ENCODE data around the gene GFOD1.
"Not testable (repeated sequence)": the region's sequence is repeated elsewhere in the genome, so short reads cannot be mapped to it uniquely, and the experiment has no call there.

Gene GFOD1

GRCh38 chr6:13511913-13512717 is 24.7 kb upstream of the GFOD1 start:
- Histone ChIP-seq H3K9me2 (replicated peaks; ENCODE audit: low read depth, low read length) (no peaks in the 10 kb centered on the region), H3K4me1 (ENCODE audit: insufficient read depth, low read length, poor library complexity, severe bottlenecking) (no peaks in the 10 kb centered on the region), H2AFZ (ENCODE audit: low read length) (no peak overlapping the region), H3K79me2 (ENCODE audit: insufficient read depth, low read length) (no peaks in the 10 kb centered on the region), H3K9ac (ENCODE audit: low read depth, low read length, poor library complexity, severe bottlenecking) (no peak overlapping the region), H3K36me3 (ENCODE audit: insufficient read depth, low read length) (no peaks in the 10 kb centered on the region), H3K4me2 (ENCODE audit: low read depth, low read length, poor library complexity, severe bottlenecking) (no peak overlapping the region), H3K4me3 (ENCODE audit: low read length, poor library complexity, severe bottlenecking) (no peak overlapping the region), H3F3A (ENCODE audit: low read depth) (no peaks in the 10 kb centered on the region), H4K20me1 (ENCODE audit: insufficient read depth, low read length, poor library complexity, severe bottlenecking) (no peaks in the 10 kb centered on the region), H3K9me3 (ENCODE audit: insufficient read depth, low read depth, low read length) (no peaks in the 10 kb centered on the region), H3K27me3 (ENCODE audit: insufficient read depth, low read length, poor library complexity, severe bottlenecking) (no peaks in the 10 kb centered on the region)
- no peak for TF ChIP-seq EZH2phosphoT487 (IDR thresholded peaks at IDR 0.05; ENCODE audit: borderline replicate concordance)
- TF ChIP-seq CTCF (conservative IDR thresholded peaks at IDR 0.05; ENCODE audit: low read length) = no peak

DNA sequence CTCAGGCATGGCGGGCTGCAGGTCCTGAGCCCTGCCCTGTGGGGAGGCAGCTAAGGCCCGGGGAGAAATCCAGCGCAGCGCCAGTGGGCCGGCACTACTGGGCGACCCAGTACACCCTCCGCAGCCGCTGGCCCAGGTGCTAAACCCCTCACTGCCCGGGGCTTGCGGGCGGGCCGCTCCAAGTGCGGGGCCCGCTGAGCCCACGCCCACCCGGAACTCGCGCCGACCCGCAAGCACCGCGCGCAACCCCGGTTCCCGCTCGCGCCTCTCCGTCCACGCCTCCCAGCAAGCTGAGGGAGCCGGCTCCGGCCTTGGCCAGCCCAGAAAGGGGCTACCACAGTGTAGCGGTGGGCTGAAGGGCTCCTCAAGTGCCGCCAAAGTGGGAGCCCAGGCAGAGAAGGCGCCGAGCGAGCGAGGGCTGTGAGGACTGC is 23.8 kb upstream of the GFOD1 start:
- H2AFZ ChIP-seq (ENCODE audit: low read length); H3K4me1 ChIP-seq (ENCODE audit: insufficient read depth, low read length, poor library complexity, severe bottlenecking); H4K20me1 ChIP-seq (ENCODE audit: insufficient read depth, low read length, poor library complexity, severe bottlenecking); H3K79me2 ChIP-seq (ENCODE audit: insufficient read depth, low read length); H3F3A ChIP-seq (ENCODE audit: low read depth); H3K9me2 ChIP-seq (replicated peaks; ENCODE audit: low read depth, low read length); H3K36me3 ChIP-seq (ENCODE audit: insufficient read depth, low read length); H3K9me3 ChIP-seq (ENCODE audit: insufficient read depth, low read depth, low read length); H3K27me3 ChIP-seq (ENCODE audit: insufficient read depth, low read length, poor library complexity, severe bottlenecking); H3K4me2 ChIP-seq (ENCODE audit: low read depth, low read length, poor library complexity, severe bottlenecking); H3K9ac ChIP-seq (ENCODE audit: low read depth, low read length, poor library complexity, severe bottlenecking); H3K4me3 ChIP-seq (ENCODE audit: low read length, poor library complexity, severe bottlenecking): not testable (repeated sequence)

GRCh38 chr6:13510433-13510832 is 23.0 kb upstream of the GFOD1 start:
- H4K20me1 ChIP-seq (ENCODE audit: insufficient read depth, low read length, poor library complexity, severe bottlenecking); H3K79me2 ChIP-seq (ENCODE audit: insufficient read depth, low read length); H3K4me1 ChIP-seq (ENCODE audit: insufficient read depth, low read length, poor library complexity, severe bottlenecking); H3F3A ChIP-seq (ENCODE audit: low read depth); H3K9ac ChIP-seq (ENCODE audit: low read depth, low read length, poor library complexity, severe bottlenecking); H3K4me3 ChIP-seq (ENCODE audit: low read length, poor library complexity, severe bottlenecking); H3K27me3 ChIP-seq (ENCODE audit: insufficient read depth, low read length, poor library complexity, severe bottlenecking); H3K4me2 ChIP-seq (ENCODE audit: low read depth, low read length, poor library complexity, severe bottlenecking); H3K9me2 ChIP-seq (replicated peaks; ENCODE audit: low read depth, low read length); H2AFZ ChIP-seq (ENCODE audit: low read length); H3K36me3 ChIP-seq (ENCODE audit: insufficient read depth, low read length); H3K9me3 ChIP-seq (ENCODE audit: insufficient read depth, low read depth, low read length): not testable (repeated sequence)

- Histone ChIP-seq H3K9ac (ENCODE audit: low read depth, low read length, poor library complexity, severe bottlenecking) (no peak overlapping the region), H3K4me2 (ENCODE audit: low read depth, low read length, poor library complexity, severe bottlenecking) (no peak overlapping the region), H3K9me2 (replicated peaks; ENCODE audit: low read depth, low read length) (no peaks in the 10 kb centered on the region), H3K9me3 (ENCODE audit: insufficient read depth, low read depth, low read length) (no peaks in the 10 kb centered on the region), H3K4me1 (ENCODE audit: insufficient read depth, low read length, poor library complexity, severe bottlenecking) (peaks cover 3% of the 10 kb centered on the region), H3K4me3 (ENCODE audit: low read length, poor library complexity, severe bottlenecking) (no peak overlapping the region), H2AFZ (ENCODE audit: low read length) (no peak overlapping the region), H3K27me3 (ENCODE audit: insufficient read depth, low read length, poor library complexity, severe bottlenecking) (no peaks in the 10 kb centered on the region), H3K79me2 (ENCODE audit: insufficient read depth, low read length) (no peaks in the 10 kb centered on the region), H3K36me3 (ENCODE audit: insufficient read depth, low read length) (no peaks in the 10 kb centered on the region), H4K20me1 (ENCODE audit: insufficient read depth, low read length, poor library complexity, severe bottlenecking) (no peaks in the 10 kb centered on the region), H3F3A (ENCODE audit: low read depth) (no peaks in the 10 kb centered on the region)
- TF ChIP-seq CTCF (conservative IDR thresholded peaks at IDR 0.05; ENCODE audit: low read length) (no peak), EZH2phosphoT487 (IDR thresholded peaks at IDR 0.05; ENCODE audit: borderline replicate concordance) (no peak)
These were observed 21.6 kb upstream of the GFOD1 start for GRCh38 chr6:13508711-13509705.
